ENCODE data around the gene MCOLN3.

GRCh38 chr1:85089203-85089602, 40.9 kb upstream of the MCOLN3 start:
- no peak for TF ChIP-seq CREM (IDR thresholded peaks at IDR 0.05; ENCODE audit: low read depth)
- TF ChIP-seq CTCF (IDR thresholded peaks at IDR 0.05 in 2 of 3, conservative IDR thresholded peaks at IDR 0.05 in 1 of 3; ENCODE audit: insufficient read depth in 2 of 3, low read depth in 1 of 3, low read length in 3 of 3) = no peak
- no peak for TF ChIP-seq ZEB2 (IDR thresholded peaks at IDR 0.05)
- no peak for TF ChIP-seq ZBTB40 (IDR thresholded peaks at IDR 0.05)
- no peak for TF ChIP-seq ZBTB40 (CRISPR knock-in tag; IDR thresholded peaks at IDR 0.05)
- no peak for TF ChIP-seq ESRRA (IDR thresholded peaks at IDR 0.05; ENCODE audit: borderline replicate concordance, low read depth)
- TF ChIP-seq AFF4 (CRISPR knock-in tag; IDR thresholded peaks at IDR 0.05) = no peak
- no peak for TF ChIP-seq U2AF1 (optimal IDR thresholded peaks at IDR 0.05; ENCODE audit: low read depth, low read length)
- TF ChIP-seq MXI1 (IDR thresholded peaks at IDR 0.05; ENCODE audit: low read depth, low read length) = no peak
- TF ChIP-seq FOSL1 (tag; conservative IDR thresholded peaks at IDR 0.05) = no peak
- TF ChIP-seq FOXP1 (CRISPR knock-in tag; IDR thresholded peaks at IDR 0.05) = no peak
- TF ChIP-seq ATF2 (CRISPR knock-in tag; IDR thresholded peaks at IDR 0.05) = no peak
- no peak for TF ChIP-seq NFRKB (IDR thresholded peaks at IDR 0.05; ENCODE audit: low read depth)
- no peak for TF ChIP-seq ZNF217 (CRISPR knock-in tag; IDR thresholded peaks at IDR 0.05)
